T-helper 1 cell treated with Interleukin-12 subunit alpha and Interleukin-12 subunit beta and Interleukin-4 antibody, amounts not matched to agents 30 μg/mL and 1 μg/mL, for 36 hours (primary cell): ENCODE data around the gene SYT6.

Experiments used
- H3K27ac Mint-ChIP-seq: one replicate; pipeline ENCODE4 v1.8.0; 2021; ENCODE audit warnings: mild to moderate bottlenecking, mixed read lengths
- H3K27me3 Mint-ChIP-seq: one replicate; pipeline ENCODE4 v1.8.0; 2021; ENCODE audit warnings: low read depth, mixed read lengths
- H3K36me3 Mint-ChIP-seq: one replicate; pipeline ENCODE4 v1.8.0; 2021; ENCODE audit warnings: low read depth, mixed read lengths
- H3K4me1 Mint-ChIP-seq: one replicate; pipeline ENCODE4 v1.8.0; 2021; ENCODE audit warnings: low read depth, mixed read lengths
- H3K4me3 Mint-ChIP-seq: one replicate; pipeline ENCODE4 v1.8.0; 2021; ENCODE audit warnings: mild to moderate bottlenecking, moderate library complexity, mixed read lengths
- H3K9me3 Mint-ChIP-seq: one replicate; pipeline ENCODE4 v1.8.0; 2021; ENCODE audit warnings: mixed read lengths

Gene SYT6

DNA sequence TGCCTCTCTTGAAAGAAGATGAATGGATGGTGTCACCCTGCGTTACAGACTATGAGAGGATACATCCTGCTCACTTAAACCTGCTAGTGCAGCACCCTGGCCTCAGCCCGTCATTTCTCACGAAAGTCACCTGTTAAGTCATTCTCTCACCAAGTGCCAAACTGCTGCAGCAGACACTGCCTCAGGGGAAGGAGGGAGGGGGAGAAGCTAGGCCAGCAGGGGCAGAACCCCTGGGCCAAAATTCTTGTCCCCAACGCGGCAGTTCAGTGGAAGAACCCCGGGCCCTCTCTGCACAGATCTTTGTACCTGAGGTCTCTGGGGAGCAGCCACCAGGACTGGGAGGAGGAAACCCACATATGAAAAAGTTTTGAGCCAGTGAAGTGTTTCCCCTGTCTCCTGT lies 37.6 kb downstream of the SYT6 start:
- Mint-ChIP-seq H3K27me3 (peaks cover under 1% of the 10 kb centered on the region), H3K9me3 (no peaks in the 10 kb centered on the region), H3K36me3 (no peaks in the 10 kb centered on the region), H3K4me1 (peaks cover 12% of the 10 kb centered on the region), H3K27ac (no peak overlapping the region), H3K4me3 (no peak overlapping the region)

DNA sequence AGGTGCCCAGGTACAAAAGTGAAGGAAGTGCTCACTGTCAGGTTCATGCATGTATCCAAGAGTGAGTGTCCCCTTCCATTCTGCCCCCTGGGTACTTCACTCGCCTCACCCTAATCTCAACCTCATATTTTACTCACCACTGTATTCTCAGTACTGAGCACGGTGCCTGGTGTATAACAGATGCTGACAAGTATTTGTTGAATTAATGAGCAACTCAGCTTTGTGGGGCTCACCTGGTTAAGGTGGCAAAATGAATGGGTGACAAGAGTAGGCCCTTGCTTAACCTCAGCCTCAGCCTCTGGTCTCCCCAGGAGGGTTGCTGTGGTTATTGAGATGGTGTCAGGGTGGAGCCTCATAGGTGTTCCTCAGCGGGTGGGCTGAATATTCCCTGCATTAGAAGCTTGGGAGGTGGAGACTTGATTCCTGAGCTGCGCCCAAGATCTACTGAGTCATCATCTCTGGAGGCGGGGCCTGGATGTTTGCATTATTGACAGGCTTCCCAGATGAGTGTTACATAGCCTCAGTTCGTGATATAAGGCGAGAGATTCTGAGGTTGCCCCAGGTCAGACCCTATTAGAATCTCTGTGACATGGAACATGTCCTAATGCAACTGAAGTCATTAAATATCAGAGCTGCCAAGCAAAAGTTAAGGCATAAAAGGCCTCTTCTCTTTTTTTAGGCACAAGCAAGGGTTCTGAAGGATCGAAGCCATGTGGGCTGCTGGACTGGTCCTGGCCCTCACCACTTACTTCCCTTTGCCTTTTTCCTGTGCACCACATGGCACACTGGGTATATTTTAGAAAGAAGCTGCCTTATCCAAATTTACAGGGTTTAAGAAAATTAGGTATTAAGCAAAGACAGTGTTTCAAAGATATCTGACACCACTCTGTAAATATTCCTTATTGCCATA lies 39.2 kb downstream of the SYT6 start:
- Mint-ChIP-seq H3K4me3 (no peak overlapping the region), H3K27ac (no peak overlapping the region), H3K4me1 (peaks cover 12% of the 10 kb centered on the region), H3K27me3 (no peaks in the 10 kb centered on the region), H3K9me3 (no peaks in the 10 kb centered on the region), H3K36me3 (no peaks in the 10 kb centered on the region)

DNA sequence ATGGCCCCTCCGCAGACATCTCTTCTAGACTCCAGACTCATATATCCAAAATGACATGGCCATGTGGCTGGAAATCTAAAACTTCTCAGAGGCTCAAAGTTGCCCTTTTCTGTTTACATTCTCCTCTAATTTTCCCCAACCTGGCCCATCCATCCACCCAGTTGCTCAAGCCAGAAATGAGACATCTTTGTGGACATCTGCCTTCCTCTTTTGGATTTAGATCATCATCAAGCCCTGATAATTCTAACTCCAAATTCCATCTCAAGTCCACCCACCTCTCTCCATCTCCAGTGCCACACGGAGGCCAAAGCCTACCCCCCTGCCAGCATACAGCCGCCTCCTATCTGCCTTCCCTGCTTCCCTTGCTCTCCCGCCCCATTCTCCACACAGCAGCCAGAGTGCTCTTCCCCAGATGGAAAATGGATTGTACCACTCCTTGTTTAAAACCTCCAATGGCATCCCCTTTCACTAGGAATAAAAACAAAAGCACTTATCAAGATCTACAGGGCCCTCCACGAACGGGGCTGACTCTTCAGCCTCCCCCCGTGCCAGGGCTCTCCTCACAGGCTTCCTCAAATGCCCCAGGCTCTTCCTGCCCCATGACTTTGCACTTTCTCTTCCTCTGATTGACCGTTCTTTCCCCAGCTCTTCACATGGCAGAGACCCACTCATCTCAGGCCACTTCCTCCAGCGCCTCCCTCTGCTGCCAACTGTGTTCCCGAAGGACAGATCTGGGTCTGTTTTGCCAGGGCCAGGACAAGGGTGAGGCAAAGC lies 40.1 kb downstream of the SYT6 start:
- H3K9me3 Mint-ChIP-seq: no peaks in the 10 kb centered on the region
- H3K4me3 Mint-ChIP-seq: no peak overlapping the region
- H3K27me3 Mint-ChIP-seq: no peaks in the 10 kb centered on the region
- no peaks in the 10 kb centered on the region for H3K36me3 Mint-ChIP-seq
- H3K4me1 Mint-ChIP-seq: peaks cover 12% of the 10 kb centered on the region
- peak overlapping the region; percentile 7 for H3K27ac Mint-ChIP-seq

DNA sequence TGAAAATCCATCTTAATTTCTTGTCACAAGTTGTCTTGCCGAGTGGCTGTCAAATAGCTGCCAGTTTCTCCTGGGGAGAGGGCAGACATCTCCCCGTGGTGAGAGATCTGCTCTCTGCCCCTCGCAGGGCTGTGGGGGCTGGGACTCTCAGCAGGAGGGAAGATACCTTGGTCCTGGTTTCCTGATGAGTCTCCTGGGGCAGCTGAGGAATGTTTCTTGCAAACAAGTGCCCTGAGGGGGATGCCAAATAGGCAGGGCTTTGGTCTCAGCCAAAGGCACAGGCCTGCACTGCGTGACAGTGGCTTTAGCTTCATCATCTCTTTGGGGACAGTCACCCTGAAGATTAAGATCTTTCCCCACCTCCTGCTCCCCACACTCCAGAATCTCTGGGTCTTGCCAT lies 40.9 kb downstream of the SYT6 start:
- Mint-ChIP-seq H3K4me3 (no peak overlapping the region), H3K27me3 (no peaks in the 10 kb centered on the region), H3K27ac (no peak overlapping the region)

DNA sequence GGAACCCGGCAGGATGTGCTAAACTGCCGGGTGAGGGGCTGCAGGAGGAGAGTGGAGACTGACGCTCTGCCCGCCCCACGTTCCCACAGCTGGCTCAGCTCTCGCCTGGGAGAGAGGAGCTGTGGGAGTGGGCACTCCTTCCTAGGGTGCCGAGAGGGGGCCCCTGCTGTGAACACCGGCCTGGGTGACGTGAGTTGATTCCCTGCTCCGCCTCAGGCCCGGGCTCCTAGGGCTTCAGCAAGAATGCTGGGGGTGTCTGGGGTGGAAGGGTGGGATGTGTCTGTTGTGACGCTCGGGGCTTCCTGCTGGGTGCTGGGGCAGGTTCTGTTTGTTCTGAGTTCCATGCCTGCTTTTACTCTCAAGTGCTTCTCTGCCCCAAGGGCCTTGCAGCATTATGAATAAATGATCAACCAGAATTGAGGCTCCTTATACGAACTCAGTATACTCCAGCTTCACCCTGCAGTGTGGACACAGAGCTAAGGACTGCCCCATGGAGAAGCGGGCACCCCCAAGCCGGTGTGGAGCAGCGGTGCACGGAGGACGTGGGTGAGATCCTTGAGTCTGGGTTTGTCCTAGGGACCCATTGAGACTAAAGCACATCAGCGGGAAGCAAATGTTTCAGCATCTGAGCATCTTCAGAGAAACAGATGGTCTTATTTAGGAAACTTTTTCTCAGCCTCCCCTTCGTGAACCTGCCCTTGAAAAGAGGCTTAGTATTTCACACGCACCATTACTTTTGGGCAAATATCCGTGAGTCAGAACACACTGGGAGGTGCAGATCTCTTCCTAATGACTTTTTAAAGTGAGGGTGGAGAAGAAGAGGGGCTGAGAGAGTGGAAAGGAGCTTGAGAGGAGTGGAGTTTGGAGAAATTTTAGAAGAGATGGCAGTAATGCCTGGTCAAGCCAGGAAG lies 41.7 kb downstream of the SYT6 start:
- no peaks in the 10 kb centered on the region for H3K9me3 Mint-ChIP-seq
- no peak overlapping the region for H3K4me3 Mint-ChIP-seq
- H3K4me1 Mint-ChIP-seq: peaks cover 12% of the 10 kb centered on the region
- H3K27ac Mint-ChIP-seq: no peak overlapping the region
- H3K27me3 Mint-ChIP-seq: no peaks in the 10 kb centered on the region
- H3K36me3 Mint-ChIP-seq: no peaks in the 10 kb centered on the region

More for the DNA sequence above, 40.9 kb downstream of the SYT6 start:
- peaks cover 12% of the 10 kb centered on the region for H3K4me1 Mint-ChIP-seq
- H3K9me3 Mint-ChIP-seq: no peaks in the 10 kb centered on the region
- H3K36me3 Mint-ChIP-seq: no peaks in the 10 kb centered on the region

DNA sequence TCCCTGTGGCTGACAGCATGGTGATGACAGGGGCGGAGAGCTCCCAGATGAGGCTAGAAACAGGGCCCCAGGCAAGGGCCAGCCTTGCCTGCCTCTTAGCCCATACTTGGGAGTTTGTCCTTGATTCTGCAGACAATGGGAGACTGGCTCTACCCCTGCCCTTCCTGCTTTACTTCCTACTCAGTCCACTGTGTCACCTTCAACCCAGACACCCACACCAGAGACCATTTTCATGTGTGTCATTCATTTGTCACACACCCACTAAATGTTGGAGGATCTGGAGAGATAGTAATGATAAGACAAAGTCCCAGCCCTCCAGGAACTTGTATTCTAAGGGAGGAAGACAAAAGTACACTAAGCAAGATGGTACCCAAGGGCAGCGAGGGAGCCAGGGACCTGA lies 43.7 kb downstream of the SYT6 start:
- Mint-ChIP-seq H3K27ac (no peak overlapping the region), H3K4me1 (peaks cover 12% of the 10 kb centered on the region), H3K36me3 (no peaks in the 10 kb centered on the region), H3K9me3 (no peaks in the 10 kb centered on the region), H3K27me3 (no peaks in the 10 kb centered on the region), H3K4me3 (no peak overlapping the region)

DNA sequence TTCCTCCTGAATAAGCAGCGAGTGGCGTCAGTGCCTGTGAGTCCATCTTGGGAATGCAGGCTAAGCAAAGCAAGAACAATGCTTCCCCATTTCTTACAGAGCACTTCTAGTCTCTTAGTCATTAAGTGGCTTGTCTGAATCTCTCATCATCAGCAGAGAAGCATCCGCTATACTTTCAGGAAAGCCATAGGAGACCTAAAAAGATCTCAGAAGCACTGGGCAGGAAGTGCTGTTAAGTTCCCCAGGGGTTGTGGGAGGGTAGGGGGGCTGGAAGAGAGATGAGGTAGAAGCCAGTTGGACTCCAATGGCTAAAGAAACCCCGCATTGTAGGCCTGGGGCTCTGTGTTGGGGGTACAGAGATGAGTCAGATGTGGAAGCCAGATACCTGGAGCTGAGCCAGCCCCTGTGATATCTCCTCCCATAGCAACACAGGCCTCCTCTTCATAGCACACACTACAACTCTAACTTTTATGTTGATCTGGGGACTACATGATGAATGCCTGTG lies 44.9 kb downstream of the SYT6 start:
- H3K36me3 Mint-ChIP-seq: no peaks in the 10 kb centered on the region
- no peak overlapping the region for H3K4me3 Mint-ChIP-seq
- H3K27me3 Mint-ChIP-seq: peaks cover 5% of the 10 kb centered on the region
- no peak overlapping the region for H3K27ac Mint-ChIP-seq
- H3K4me1 Mint-ChIP-seq: peaks cover 13% of the 10 kb centered on the region
- H3K9me3 Mint-ChIP-seq: no peaks in the 10 kb centered on the region

DNA sequence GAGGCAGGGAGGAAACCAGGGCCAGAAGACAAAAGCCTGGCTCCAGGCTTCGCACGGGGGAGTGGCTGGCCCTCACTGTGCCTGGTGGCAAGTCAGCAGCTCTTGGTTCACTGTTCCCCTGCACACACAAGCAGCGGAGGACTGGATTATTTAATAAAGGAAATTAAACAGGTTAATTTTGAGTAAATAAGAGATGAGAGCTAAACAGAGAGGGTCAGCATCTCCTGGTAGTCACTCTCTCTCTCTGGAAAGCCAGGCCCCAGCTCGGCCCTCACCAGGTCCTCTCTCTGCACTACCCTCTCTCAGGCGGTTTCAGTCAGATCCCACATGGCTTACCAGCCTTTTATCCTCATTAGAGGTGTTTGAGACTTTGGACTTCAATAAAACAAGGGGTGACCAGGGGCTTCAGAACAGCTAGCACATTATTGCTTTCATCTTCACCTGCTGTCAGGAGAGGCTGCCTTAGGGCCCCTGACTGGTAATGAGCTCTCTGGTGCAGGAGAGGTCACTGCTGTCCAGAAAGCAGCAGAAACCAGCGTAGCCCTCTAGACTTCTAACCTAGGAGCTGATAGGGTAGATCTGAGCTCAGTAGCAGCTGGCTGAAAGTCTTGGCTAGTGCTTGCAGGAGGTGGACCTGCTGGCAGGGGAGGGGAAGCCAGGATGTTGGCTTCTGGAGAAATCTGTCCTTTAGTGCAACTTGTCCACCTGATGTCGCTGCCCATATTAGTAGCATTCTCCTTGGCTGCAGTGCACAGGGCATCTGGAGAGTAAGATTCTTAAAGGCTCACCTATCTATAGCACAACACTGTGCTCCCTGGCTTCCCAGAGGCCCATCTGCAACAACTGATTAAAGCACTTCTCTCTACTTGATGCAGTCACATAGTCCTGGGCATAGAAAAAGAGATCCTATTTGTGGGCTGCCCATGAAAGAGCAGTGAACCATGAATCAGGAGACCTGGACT lies 45.9 kb downstream of the SYT6 start:
- no peak overlapping the region for H3K27ac Mint-ChIP-seq
- H3K36me3 Mint-ChIP-seq: no peaks in the 10 kb centered on the region
- H3K4me1 Mint-ChIP-seq: peaks cover 5% of the 10 kb centered on the region
- no peak overlapping the region for H3K4me3 Mint-ChIP-seq
- H3K27me3 Mint-ChIP-seq: peaks cover 5% of the 10 kb centered on the region
- H3K9me3 Mint-ChIP-seq: no peaks in the 10 kb centered on the region

DNA sequence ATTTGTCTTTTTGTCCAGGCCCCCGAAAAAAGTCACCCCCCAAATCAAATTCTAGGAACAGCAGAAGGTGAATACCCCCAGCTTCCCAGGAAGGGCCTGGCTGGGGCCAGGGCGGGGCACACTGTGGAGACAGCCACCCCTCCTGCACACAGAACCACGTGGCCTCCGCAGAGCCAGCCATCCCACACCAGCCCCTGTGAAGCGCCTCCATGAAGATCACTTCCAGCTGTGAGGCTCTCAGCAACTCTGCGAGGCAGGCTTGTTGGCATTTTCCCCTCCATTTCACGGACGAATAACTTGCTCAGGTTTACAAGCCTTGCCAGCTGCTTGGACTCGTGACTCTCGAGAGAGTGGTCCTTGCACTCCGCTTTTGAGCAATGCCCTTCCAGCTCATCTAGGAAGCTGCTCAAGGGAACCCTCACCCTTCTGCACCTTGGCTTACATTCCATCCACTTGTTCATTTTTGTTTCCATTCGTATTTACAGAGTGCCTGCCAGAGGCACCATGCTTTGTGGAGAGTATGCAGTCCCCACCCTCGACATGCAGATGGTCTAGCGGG lies 48.2 kb downstream of the SYT6 start:
- Mint-ChIP-seq H3K4me1 (peaks cover 3% of the 10 kb centered on the region), H3K27ac (no peak overlapping the region)

DNA sequence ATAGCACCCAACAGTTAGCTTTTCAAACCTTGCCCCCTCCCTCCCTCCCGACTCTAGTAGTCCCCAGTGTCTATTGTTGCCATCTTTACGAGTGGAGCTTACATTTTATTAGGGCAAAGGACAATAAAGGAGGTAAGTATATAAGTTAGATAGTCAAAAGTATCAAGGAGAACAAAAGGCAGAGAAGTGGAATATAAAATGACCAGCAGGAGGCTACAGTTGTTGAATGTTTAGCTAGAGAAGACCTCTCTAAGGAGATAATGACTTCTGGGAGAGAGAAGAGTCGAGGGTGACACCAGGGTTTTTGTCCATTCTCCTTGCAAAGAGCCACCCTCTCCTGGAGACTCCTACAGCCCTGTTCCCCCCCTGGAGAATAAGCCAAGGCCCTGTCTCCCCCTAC lies 48.7 kb downstream of the SYT6 start:
- Mint-ChIP-seq H3K4me3 (no peak overlapping the region), H3K36me3 (no peaks in the 10 kb centered on the region), H3K4me1 (peaks cover 3% of the 10 kb centered on the region), H3K27ac (no peak overlapping the region), H3K9me3 (no peaks in the 10 kb centered on the region), H3K27me3 (peaks cover 5% of the 10 kb centered on the region)

More for the DNA sequence above, 48.2 kb downstream of the SYT6 start:
- Mint-ChIP-seq H3K4me3 (no peak overlapping the region), H3K9me3 (no peaks in the 10 kb centered on the region), H3K36me3 (no peaks in the 10 kb centered on the region), H3K27me3 (peaks cover 5% of the 10 kb centered on the region)

DNA sequence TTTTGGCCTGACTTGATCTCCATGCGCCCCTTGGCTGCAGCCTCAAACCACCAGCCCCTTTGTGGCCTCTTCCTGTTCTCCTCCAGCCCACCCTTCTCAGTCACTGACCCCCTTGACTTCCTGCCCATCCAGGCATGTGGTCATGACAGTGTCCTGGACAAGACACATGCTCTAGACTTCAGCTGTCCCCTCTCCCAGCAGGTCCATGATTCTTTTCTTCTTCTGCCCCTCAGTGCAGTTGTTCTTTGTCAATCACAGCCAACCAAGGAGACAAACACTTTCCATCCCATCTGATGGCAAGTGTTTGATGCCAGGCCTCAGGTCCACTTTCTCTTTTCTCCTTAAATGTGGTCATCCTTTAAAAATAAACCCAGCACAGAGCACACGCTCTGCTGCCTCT lies 49.7 kb downstream of the SYT6 start:
- peaks cover 5% of the 10 kb centered on the region for H3K27me3 Mint-ChIP-seq
- no peak overlapping the region for H3K27ac Mint-ChIP-seq
- no peaks in the 10 kb centered on the region for H3K36me3 Mint-ChIP-seq
- H3K4me3 Mint-ChIP-seq: no peak overlapping the region
- no peaks in the 10 kb centered on the region for H3K9me3 Mint-ChIP-seq
- peaks cover 3% of the 10 kb centered on the region for H3K4me1 Mint-ChIP-seq

DNA sequence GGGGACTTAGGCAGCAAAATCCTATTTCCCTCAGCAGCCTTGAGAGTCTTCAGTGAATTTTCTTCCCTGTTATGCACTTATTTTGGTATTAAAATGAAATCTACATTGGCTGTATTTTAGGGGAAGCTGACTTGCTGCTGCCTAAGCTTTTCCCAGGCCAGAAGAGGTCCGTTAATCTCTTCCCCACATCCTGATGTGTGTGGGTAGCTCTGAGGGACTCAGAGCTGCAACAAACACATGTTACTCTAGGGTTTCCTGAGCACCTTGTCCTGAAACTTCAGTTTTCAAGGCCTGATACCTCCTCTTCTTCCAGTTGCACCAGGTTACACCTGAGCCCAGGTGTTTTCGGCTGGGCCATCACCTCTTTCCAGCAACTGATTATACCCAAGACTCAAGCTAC lies 51.5 kb downstream of the SYT6 start:
- Mint-ChIP-seq H3K9me3 (no peaks in the 10 kb centered on the region), H3K4me3 (no peak overlapping the region), H3K36me3 (no peaks in the 10 kb centered on the region), H3K4me1 (peaks cover 3% of the 10 kb centered on the region), H3K27me3 (peaks cover 5% of the 10 kb centered on the region), H3K27ac (no peak overlapping the region)

DNA sequence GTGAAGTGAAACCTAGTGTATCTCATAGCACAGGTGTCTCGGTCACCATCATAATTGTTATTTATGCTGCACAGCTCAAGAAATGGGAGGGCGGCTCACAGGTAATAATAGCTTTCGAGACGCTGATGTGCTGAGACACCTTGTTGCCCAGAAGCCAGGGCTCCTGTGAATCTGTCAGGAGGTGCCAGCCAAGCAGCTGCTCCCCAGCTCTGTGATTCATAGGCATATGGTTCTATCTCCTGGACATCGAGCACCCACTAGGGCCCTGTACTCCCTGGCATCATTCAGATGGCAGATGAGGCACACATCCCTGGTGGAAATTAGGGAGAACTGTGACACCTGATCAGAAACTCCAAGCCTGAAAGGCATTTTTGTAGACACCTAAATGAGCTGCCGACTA lies 53.5 kb downstream of the SYT6 start:
- Mint-ChIP-seq H3K4me1 (peaks cover 3% of the 10 kb centered on the region), H3K4me3 (no peak overlapping the region), H3K9me3 (no peaks in the 10 kb centered on the region), H3K27ac (no peak overlapping the region), H3K27me3 (peaks cover 5% of the 10 kb centered on the region), H3K36me3 (no peaks in the 10 kb centered on the region)
